Sigmoid colon (tissue), 7 donors: ENCODE measurements around the gene ARRB2. TPM values are rescaled to one million over a fixed set of nuclear protein-coding genes. Genes with fewer than 3 reads are reported as not detected.
A peak's percentile ranks its signal among the peaks of the same experiment; 100 is the strongest.

ENCODE experiments used
- DNase-seq: peaks from one replicate; pipeline ENCODE4 v3.0.0-alpha.2; 2019
- H3K27ac ChIP-seq, 4 donors: fragments of 200-600 bp; sonication (generic); one replicate each; pipeline ENCODE4 v1.5.1; 2016 to 2019; ENCODE audit warnings: mild to moderate bottlenecking in 1 of 4
- H3K27me3 ChIP-seq, 3 donors: fragments of 200-600 bp; sonication (generic); one replicate each; pipeline ENCODE4 v1.5.1; 2019; ENCODE audit warnings: mild to moderate bottlenecking in 1 of 3
- H3K36me3 ChIP-seq, 4 donors: fragments of 200-600 bp; sonication (generic); one replicate each; pipeline ENCODE4 v1.5.1; 2016 to 2019
- H3K4me1 ChIP-seq, 4 donors: fragments of 200-600 bp; sonication (generic); one replicate each; pipeline ENCODE4 v1.5.1; 2017 to 2019
- H3K4me3 ChIP-seq, 4 donors: fragments of 200-600 bp; sonication (generic); one replicate each; pipeline ENCODE4 v1.5.1; 2017 to 2019; ENCODE audit warnings: mild to moderate bottlenecking in 2 of 4, moderate library complexity in 1 of 4
- H3K9me3 ChIP-seq, 4 donors: fragments of 200-600 bp in 3 of 4; sonication (generic) in 3 of 4; one replicate each; pipeline versions ENCODE4 v1.5.1 to v1.6.1; 2013 to 2019
- EP300 ChIP-seq, 4 donors: sonication (generic); formaldehyde crosslinking; IDR thresholded peaks; one replicate each; pipeline ENCODE4 v1.6.1; 2017; ENCODE audit warnings: antibody characterized with exemption in 4 of 4
- POLR2A ChIP-seq, 2 donors: fragments of 450-650 bp; IDR thresholded peaks; one replicate each; pipeline ENCODE4 v1.6.1; 2016; ENCODE audit warnings: antibody characterized with exemption in 2 of 2, mild to moderate bottlenecking in 2 of 2, moderate library complexity in 2 of 2
- POLR2AphosphoS5 ChIP-seq, 4 donors: sonication (generic); formaldehyde crosslinking; IDR thresholded peaks; one replicate each; pipeline ENCODE4 v1.6.1; 2017; ENCODE audit warnings: antibody characterized with exemption in 4 of 4
- WGBS, 2 donors: extraction: QIAGEN DNeasy Blood & Tissue Kit; methylation state at CpG; one replicate each; pipeline ENCODE4 v1.1.7; 2013; 5-methylcytosine and 5-hydroxymethylcytosine counted together
- intact Hi-C: fragments of 100-400 bp; cut with DNase I; formaldehyde crosslinking; loops from one replicate; pipeline ENCODE4 v1.15.1; 2023
- polyA plus RNA-seq, 3 donors: library from polyadenylated mRNA; stranded (reverse); fragments of 200-250 nt; gene quantifications; one replicate each; pipeline ENCODE4 v1.2.3, GENCODE V29; 2013
- total RNA-seq, 4 donors: library from RNA; depleted of rRNA; stranded (reverse); fragments of >200 nt; gene quantifications; one replicate each; pipeline ENCODE4 v1.1.0, GENCODE V29; 2016
- TF ChIP-seq, protein P1 (sequence below), 4 experiments: fragments of 450-650 bp in 3 of 4; fragments of 200-600 bp in 1 of 4; IDR thresholded peaks; one replicate each; pipeline ENCODE4 v1.5.1; 2016 to 2019; ENCODE audit warnings: antibody characterized with exemption in 4 of 4, mild to moderate bottlenecking in 3 of 4, moderate library complexity in 2 of 4
- donor health status: healthy with polysubstance abuse.
- donor health status: Bipolar disorder and iron deficiency.
- donor health status: healthy.

The ARRB2 gene
- total and polyA plus RNA-seq, 7 donors = 22.1 to 51.7 (median 35.7) TPM

DNA sequence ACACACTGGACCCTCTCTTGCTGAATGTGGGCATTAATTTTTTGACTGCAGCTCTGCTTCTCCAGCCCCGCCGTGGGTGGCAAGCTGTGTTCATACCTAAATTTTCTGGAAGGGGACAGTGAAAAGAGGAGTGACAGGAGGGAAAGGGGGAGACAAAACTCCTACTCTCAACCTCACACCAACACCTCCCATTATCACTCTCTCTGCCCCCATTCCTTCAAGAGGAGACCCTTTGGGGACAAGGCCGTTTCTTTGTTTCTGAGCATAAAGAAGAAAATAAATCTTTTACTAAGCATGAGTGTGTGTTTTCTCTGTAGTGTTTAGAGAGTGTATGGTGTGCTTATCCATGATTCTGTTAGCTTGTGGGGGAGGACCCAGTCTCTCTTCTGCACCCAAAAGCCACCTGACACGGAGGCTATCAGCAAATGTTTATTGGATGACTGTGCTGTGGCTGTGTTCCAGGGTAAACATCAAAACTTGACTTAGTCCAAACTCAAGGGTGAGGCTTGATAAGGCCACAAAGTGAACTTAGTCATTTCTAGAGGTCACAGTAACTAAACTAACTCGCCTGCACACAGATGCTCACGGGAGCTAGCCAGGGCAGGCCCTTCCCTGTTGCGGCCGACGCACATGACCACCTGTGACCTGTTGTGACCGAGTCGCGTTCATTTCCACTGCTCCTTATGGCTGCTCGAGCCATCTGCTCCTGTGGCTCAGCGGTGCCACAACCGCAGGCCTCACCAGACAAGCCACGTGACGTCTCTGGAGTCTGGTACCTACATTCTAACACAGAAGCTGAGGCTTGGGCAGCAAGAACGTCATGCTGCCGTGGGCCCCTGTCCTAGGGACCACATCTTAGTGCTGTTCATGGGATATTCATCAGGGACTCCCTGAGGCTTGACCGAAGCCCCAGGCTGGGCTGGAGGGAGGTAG is 11.0 kb downstream of the ARRB2 start:
- intact Hi-C loops = no loop called here
- Histone ChIP-seq H3K9me3 (no peaks in the 10 kb centered on the region), H3K27ac (no peak overlapping the region), H3K27me3 (no peaks in the 10 kb centered on the region), H3K4me1 (no peaks in the 10 kb centered on the region), H3K4me3 (no peak overlapping the region), H3K36me3 (peaks cover 0 to 27% (median 7%) of the 10 kb centered on the region in 4 donors)
- WGBS, 2 donors = 24 to 64% methylated on average over 20 of the region's 20 CpGs
- no peak for DNase-seq
- no peak for TF ChIP-seq POLR2AphosphoS5 (IDR thresholded peaks at IDR 0.05)
- TF ChIP-seq, protein P1, sequence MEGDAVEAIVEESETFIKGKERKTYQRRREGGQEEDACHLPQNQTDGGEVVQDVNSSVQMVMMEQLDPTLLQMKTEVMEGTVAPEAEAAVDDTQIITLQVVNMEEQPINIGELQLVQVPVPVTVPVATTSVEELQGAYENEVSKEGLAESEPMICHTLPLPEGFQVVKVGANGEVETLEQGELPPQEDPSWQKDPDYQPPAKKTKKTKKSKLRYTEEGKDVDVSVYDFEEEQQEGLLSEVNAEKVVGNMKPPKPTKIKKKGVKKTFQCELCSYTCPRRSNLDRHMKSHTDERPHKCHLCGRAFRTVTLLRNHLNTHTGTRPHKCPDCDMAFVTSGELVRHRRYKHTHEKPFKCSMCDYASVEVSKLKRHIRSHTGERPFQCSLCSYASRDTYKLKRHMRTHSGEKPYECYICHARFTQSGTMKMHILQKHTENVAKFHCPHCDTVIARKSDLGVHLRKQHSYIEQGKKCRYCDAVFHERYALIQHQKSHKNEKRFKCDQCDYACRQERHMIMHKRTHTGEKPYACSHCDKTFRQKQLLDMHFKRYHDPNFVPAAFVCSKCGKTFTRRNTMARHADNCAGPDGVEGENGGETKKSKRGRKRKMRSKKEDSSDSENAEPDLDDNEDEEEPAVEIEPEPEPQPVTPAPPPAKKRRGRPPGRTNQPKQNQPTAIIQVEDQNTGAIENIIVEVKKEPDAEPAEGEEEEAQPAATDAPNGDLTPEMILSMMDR (IDR thresholded peaks at IDR 0.05) = no peak
- no peak for TF ChIP-seq POLR2A (IDR thresholded peaks at IDR 0.05)
- TF ChIP-seq EP300 (IDR thresholded peaks at IDR 0.05) = no peak

DNA sequence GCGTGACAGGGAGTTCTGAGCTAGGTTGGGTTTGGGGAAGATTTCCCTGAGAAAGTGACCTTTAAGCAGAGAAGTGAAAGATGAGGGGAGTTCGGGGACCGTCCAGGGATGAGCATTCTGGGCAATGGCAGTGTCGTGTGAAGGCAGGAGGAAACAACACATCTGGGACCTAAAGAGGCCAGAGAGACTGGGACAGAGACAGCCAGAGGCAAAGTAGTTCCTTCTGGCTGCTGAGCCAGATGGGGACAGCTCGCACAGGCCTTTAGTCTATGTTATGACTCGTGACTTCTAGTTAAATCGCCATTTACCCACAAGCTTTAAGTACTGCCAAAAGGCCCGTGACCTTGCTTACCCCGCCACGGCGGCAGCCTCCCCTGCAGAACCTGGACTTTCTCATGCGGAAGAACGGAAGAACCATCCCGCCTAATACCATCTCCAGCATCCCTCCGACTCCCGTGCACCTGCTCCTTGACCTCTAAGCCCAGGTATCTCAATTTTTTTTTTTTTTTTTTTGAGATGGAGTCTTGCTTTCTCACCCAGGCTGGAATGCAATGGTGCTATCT is 12.3 kb downstream of the ARRB2 start:
- Histone ChIP-seq H3K4me1 (no peaks in the 10 kb centered on the region), H3K27me3 (no peaks in the 10 kb centered on the region), H3K27ac (no peak overlapping the region), H3K9me3 (no peaks in the 10 kb centered on the region), H3K4me3 (no peak overlapping the region), H3K36me3 (peaks cover 0 to 14% (median 0%) of the 10 kb centered on the region in 4 donors)
- 85 to 90% methylated on average over 16 of the region's 16 CpGs for WGBS, 2 donors
- DNase-seq = no peak
- intact Hi-C loops = no loop called here
- TF ChIP-seq, protein P1 (IDR thresholded peaks at IDR 0.05) = no peak
- TF ChIP-seq EP300 (IDR thresholded peaks at IDR 0.05) = no peak
- TF ChIP-seq POLR2AphosphoS5 (IDR thresholded peaks at IDR 0.05) = no peak
- no peak for TF ChIP-seq POLR2A (IDR thresholded peaks at IDR 0.05)

DNA sequence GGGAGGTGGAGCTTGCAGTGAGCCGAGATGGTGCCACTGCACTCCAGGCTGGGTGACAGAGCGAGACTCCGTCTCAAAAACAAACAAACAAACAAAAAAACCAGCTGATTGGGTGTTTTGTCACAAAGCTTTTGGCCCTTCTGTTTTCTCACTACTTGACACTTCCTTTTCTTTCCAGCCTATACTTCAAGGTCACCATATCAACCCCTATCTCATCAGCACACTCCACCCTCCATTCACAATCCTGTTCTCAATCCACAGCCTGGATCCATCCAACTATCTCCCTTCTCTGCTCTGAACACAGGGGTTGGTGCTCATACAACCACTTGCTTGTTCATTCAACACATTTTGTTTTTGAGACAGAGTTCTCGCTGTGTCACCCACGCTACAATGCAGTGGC is 14.2 kb downstream of the ARRB2 start:
- H3K27me3 ChIP-seq = no peaks in the 10 kb centered on the region
- H3K36me3 ChIP-seq = no peaks in the 10 kb centered on the region
- intact Hi-C loops = no loop called here
- WGBS, 2 donors = 86 to 93% methylated on average over 5 of the region's 5 CpGs
- TF ChIP-seq, protein P1 (IDR thresholded peaks at IDR 0.05) = no peak
- TF ChIP-seq POLR2AphosphoS5 (IDR thresholded peaks at IDR 0.05) (no peak), EP300 (IDR thresholded peaks at IDR 0.05) (no peak), POLR2A (IDR thresholded peaks at IDR 0.05) (no peak)
- DNase-seq = no peak
- H3K4me1 ChIP-seq = no peaks in the 10 kb centered on the region
- H3K9me3 ChIP-seq = no peaks in the 10 kb centered on the region
- no peak overlapping the region for H3K27ac ChIP-seq
- no peak overlapping the region for H3K4me3 ChIP-seq

GRCh38 chr17:4725646-4726310 is 15.3 kb downstream of the ARRB2 start:
- TF ChIP-seq POLR2A (IDR thresholded peaks at IDR 0.05) (no peak), POLR2AphosphoS5 (IDR thresholded peaks at IDR 0.05) (no peak), EP300 (IDR thresholded peaks at IDR 0.05) (no peak)
- TF ChIP-seq, protein P1 (IDR thresholded peaks at IDR 0.05) = no peak
- no peaks in the 10 kb centered on the region for H3K36me3 ChIP-seq
- H3K4me1 ChIP-seq = peaks cover 0 to 5% (median 5%) of the 10 kb centered on the region in 4 donors
- 68 to 73% methylated on average over 9 of the region's 9 CpGs for WGBS, 2 donors
- intact Hi-C loops = no loop called here
- no peaks in the 10 kb centered on the region for H3K27me3 ChIP-seq
- DNase-seq = no peak
- H3K27ac ChIP-seq = peak overlapping the region in 1 of 4 donors; percentile 25
- no peak overlapping the region for H3K4me3 ChIP-seq
- H3K9me3 ChIP-seq = no peaks in the 10 kb centered on the region
